NCI-H69 (cell line): Measurements from ENCODE around the gene PAQR3.

Source experiments
- DNase-seq: peaks from one replicate; lab custom pipeline; 2025; lab: John Stamatoyannopoulos, UW

Gene PAQR3

DNA sequence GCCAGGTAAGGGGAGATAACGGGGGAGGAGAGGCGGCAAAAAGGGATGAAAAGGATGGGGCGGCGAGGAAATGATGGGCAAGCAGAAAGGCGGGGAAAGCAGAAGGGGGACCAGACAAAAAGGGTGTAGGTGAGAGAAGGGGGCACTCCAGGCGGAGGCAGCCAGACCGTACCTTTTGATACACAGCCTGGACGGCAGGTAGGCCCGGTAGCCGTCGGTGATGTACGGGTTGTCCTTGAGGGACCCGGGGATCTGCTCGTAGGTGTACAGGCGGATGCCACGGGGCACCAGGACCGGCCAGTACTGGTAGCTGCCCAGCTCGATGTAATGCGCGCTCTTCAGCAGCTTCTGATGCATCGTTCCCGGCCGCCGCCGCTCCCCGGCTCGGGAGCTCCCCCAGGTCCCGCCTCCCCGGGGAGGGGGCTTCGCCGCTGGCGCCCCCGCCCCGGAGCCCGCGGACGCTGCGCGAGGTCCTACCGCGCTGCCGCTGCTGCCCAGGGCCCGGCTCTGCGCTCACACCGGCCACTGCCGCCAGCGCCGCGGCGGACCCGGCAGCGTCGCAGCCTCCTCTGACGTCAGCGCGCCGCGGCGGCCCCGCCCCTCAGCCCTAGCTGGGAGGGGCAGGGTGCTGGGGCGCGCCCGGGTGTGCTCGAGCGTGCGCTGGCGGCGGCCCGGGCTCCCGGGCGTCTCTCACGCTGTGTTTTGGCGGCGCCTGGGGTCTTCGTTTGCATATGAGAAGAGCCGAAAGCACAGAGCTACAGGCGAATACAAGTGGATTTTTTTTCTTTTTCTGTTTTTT, at the start of gene PAQR3:
TSS of gene PAQR3 (minus strand) at position 571 of the 799 bp plus-strand sequence. CDS start at position 357, 214 bp downstream.
- DNase-seq = peak; percentile 93

- no peak for DNase-seq
These were observed 48.4 kb upstream of the PAQR3 start for GRCh38 chr4:78987683-78988082.

- DNase-seq = peak; percentile 66
These were observed 45.4 kb upstream of the PAQR3 start for GRCh38 chr4:78984593-78984992.

DNA sequence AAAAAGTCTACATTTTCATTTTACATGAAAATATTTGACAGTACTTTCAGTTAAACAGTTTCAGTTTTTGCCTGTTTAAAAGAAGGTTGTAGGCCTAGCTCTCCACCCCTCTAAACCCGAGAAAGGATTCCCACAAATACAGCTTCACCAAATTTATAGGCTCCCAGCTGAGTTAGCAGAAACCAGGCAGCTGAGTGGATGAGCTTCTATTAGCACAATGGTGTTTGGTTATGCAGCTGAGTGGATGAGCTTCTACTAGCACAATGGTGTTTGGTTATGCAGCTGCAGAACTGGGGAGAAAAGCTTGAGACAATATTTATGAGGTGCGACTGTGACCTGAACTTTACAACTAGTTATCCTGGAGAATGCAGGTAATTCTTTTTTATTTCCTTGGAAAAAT, 36.6 kb upstream of the PAQR3 start:
- no peak for DNase-seq

GRCh38 chr4:78971776-78972175, 32.5 kb upstream of the PAQR3 start:
- no peak for DNase-seq

GRCh38 chr4:78971326-78971725, 32.1 kb upstream of the PAQR3 start:
- no peak for DNase-seq

DNA sequence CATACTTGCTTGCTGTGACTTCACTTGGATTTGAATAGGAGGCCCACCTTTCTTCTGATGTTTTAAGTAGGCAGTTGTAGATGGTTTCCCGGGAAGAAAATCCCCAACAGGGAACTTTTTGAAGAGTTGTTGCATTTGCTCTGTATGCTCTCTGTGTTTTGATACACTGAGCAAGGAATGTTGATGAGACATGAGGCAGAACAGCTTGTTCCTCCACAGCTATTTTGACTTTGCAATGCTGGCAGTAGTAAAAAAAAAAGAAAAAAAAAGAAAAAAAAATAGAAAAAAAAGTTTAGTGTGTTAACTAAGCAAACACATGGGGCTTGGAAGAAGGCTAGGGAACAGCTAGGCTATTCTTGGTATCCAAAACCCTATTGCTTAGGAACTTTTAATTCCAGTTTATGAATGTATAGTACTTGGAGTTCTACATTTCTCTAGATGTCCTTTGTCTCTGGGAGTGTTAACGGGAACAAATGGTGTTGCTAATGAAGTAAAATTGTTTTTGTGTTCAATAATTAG, 23.4 kb upstream of the PAQR3 start:
- no peak for DNase-seq

- DNase-seq = no peak
These were observed 21.7 kb upstream of the PAQR3 start for GRCh38 chr4:78960926-78961325.

DNA sequence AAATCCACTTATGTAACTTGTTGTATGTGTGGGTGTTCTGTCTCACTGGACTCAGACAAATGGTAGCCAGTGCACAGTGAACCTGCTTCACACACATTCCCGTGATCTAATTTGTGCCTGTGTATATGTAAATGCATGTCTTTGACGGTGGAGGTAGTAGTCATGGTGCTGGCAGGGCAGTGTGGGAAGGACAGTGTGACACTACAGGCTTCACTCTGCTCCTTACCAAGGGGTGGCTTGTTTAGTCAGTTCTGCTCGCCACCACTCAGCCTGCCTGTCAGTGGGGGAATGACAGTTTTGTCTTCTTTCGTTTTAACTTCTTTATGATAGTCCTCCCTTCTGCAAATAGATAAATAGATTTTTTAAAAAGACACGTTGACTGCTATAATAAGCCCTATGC, 17.7 kb upstream of the PAQR3 start:
- DNase-seq = peak; percentile 8

DNA sequence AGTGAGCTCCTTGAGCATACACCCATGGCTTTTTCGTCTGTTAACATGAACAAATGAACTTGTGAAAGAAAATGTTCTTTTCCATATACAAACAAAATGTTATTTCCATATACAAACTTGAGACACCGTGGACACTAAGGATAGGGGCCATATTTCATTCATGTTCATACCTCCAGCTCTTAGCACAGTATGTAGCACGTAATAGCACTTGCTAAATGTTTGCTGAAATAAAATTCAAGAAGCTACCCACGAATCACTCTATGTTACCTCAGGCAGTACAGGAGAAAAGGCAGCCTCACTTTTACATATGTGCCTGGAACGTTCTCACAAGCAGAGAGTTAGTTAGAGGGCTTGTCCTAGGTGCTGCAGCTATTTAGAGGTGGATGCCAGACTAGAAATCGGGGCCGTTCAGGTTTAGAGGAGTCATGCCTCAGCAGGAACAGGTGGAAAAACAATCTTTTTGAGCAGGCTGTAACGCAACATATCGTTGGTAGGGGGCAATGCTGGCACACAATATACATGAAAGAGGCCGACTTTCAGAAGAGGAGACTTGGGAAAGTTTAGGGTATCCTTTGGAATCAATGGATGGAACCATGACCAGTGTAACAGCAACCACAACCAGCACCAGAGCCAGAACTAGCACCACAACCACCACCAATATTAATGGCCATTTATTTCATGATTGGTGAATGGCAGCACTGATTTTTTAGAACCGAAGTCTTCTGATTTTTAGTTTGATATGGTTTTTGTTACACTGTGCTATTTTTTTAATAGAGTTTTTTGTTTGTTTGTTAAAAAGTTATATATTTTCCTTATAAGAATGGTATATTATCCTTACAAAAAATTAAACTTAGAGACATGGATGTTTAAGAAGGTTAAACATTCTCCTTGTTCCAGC, 14.8 kb upstream of the PAQR3 start:
- DNase-seq = peak; percentile 83

DNA sequence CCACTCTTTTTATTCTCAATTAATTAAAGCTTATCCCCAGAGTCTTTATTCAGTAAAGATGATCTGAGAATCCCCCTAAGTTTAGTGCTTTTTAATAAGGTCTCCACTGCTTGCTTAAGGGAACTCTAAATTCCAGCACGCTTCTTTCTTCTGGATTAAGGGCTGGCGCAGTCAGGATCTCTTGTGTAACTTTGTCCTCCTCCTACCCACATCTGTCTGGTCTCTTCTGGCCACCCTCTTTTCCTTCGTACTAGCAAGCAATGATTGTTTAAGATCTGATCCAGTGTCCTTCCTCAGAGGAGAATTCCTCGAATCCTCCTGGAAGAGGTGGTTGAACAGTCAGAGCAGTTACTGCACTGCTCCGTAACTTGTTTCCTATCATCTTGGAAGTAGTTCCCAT, 14.0 kb upstream of the PAQR3 start:
- no peak for DNase-seq

GRCh38 chr4:78951862-78952472, 12.7 kb upstream of the PAQR3 start:
- peak; percentile 63 for DNase-seq

DNA sequence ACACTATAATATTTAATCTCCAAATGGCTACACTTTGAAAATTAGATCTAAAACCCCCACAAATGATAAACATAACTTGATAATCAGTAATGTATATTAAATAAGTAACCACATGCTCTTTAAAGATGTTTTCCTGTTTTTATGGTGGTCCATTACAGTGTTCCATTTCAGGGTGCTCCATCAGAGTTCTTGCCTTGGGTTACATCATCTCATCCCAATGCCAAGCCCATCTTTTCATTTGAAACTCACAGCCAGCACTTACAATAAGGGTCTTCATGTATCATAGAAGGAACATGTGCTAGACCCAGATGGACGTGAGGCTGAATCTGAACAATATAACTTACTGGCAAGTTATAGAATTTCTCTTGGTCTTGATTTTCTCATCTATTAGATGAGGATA, 10.5 kb upstream of the PAQR3 start:
- DNase-seq = peak; percentile 3

DNA sequence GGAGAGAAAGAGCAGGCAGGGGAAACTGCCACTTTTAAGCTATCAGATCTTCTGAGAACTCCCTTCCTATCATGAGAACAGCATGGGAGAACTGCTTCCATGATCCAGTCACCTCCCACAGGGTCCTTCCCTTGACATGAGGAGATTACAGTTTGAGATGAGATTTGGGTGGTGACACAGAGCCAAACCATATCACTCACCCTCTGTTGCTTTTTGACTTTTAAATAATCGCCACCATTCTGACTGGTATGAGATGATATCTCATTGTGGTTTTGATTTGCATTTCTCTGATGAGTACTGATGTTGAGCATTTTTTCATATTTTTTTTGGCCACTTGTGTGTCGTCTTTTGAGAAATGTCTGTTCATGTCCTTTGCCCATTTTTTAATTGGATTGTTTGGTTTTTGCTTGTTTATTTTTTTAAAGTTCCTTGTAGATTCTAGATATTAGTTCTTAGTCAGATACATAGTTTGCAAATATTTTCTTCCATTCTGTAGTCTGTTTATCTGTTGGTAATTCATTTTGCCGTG, 6.5 kb upstream of the PAQR3 start:
- no peak for DNase-seq

- DNase-seq = no peak
These were observed 5.1 kb upstream of the PAQR3 start for GRCh38 chr4:78944381-78944780.

DNA sequence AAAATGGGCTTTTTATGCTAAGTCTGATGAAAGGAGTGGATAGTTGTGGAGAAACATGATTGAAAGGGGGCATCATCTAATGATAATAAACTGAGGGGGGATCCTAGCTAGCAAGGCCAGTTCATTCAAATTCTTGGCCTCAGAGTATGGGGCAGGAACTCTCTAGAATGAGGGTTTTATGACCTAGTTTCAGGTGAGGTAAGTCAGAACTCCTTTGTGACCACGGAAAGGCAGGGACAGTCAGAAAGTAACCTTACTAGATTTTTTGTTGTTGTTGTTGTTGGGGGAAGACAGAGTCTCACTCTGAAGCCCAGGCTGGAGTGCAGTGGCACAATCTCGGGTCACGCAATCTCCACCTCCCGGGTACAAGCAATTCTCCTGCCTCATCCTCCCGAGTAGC, 1.5 kb upstream of the PAQR3 start:
- no peak for DNase-seq

DNA sequence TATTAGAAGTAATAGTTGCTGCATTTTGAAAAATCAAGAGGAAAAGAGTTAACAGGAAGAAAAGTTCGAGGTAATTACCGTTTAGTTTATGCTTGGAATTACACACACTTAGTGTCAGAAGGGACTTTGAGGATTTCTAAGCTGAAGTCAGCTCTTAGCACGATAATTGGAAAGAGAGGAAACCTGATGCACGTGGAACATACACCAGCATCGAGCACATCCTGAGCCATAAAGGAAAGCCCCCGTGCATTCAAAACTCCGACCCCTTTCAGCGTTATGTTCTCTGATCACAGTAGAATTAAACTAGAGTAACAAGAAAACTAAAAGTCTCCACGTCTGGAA, 400 bp upstream of the PAQR3 start:
- DNase-seq = peak; percentile 77

GRCh38 chr4:78938474-78938867, 767 bp downstream of the PAQR3 start:
- peak; percentile 43 for DNase-seq

DNA sequence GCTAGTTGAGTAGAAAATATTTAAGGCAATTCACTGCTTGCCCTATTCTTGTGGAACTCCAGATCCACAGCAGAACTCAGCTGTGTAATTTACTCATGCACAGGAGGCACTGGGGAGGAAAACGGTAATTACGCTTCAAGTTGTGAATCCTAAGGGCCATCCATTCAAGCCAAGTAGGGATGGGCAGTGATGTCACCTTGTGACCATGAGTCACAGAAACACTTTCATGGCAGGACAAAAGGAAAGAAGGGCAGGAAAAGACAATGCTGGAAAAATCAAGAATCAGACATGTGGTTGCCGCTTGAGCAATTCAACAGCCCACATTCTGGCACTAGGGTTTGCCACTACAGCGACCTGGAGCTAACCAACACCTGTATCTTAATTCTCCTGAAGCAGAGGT, 1.4 kb downstream of the PAQR3 start:
- peak; percentile 66 for DNase-seq

DNA sequence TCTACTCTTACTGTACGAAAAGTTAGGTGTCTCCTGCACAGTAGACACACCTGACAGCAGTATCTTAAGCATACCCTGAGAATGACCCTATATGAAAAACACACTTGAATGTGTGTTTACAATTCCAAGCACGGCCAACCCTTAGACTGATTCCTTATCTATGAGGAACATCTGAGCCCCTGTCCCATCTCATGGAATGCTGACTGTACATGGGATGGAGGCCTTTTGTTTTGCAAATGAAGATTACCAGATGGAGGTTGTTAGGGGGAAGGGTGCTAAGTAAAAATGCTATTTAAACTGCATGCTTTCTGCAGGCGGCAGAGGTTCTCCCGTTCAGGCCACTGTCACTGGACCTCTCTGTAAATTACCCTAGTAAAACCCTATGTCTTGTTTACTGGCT, 2.2 kb downstream of the PAQR3 start:
- no peak for DNase-seq

DNA sequence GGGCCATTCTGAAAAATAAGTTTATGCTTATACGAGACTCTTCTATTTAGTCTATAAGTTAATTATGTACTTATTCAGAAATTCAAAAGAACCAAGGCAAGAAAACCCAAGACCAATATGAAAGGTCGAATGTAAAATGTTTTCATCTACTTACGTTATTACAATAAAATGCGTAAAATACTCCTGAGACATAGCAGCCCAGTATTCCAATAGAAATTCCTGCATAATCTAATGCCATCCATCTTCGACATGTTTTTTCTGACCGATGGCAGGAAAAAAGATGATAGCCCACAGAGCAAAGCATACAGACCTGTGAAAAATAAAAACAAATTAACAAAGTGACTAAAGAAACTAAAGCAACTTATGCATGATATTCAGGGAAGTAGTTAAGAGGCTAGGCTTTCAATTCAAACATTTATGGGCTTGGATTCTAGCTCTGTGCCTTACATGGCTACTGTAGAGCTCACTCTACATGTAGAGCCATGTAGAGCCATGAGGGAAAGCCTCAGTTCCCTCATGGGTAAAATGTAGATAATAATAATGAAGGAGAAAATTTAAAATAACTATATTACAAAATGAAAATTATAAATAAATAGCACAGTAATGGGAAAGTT, 9.1 kb downstream of the PAQR3 start:
- DNase-seq = no peak

GRCh38 chr4:78928835-78929234, 10.4 kb downstream of the PAQR3 start:
- DNase-seq = no peak
